Mesenchymal stem cell (in vitro differentiated cells and primary cell): ENCODE data around the gene ELOVL6.

Experiments used
- DNase-seq: peaks from one replicate; pipeline ENCODE4 v3.0.0-alpha.2; 2013
- H2AFZ ChIP-seq: one replicate; pipeline ENCODE4 v1.6.1; 2013; ENCODE audit warnings: low read depth, mild to moderate bottlenecking, control low read depth, inconsistent platforms, low read length, moderate library complexity
- H2AK5ac ChIP-seq: 2 replicates; pipeline ENCODE4 v1.6.1; 2013; ENCODE audit warnings: low read length, moderate library complexity, mild to moderate bottlenecking, inconsistent platforms; ENCODE audit not compliant: severe bottlenecking
- H2BK120ac ChIP-seq: one replicate; pipeline ENCODE4 v1.6.1; 2013; ENCODE audit warnings: low read depth, mild to moderate bottlenecking, inconsistent platforms, low read length, moderate library complexity
- H2BK12ac ChIP-seq, 2 experiments: one replicate each; pipeline ENCODE4 v1.6.1; 2013; ENCODE audit warnings: inconsistent platforms in 2 of 2, low read length in 2 of 2, mild to moderate bottlenecking in 2 of 2, moderate library complexity in 2 of 2, control low read depth in 1 of 2
- H2BK15ac ChIP-seq: one replicate; pipeline ENCODE4 v1.6.1; 2013; ENCODE audit warnings: mild to moderate bottlenecking, low read depth, inconsistent platforms; ENCODE audit not compliant: poor library complexity, severe bottlenecking
- H2BK5ac ChIP-seq: 2 replicates; pipeline ENCODE4 v1.6.1; 2013; ENCODE audit warnings: low read depth, mild to moderate bottlenecking, low read length, control low read depth, inconsistent platforms; ENCODE audit not compliant: poor library complexity, severe bottlenecking
- H3K14ac ChIP-seq, 2 experiments: one replicate each; pipeline ENCODE4 v1.6.1; 2013; ENCODE audit warnings: inconsistent platforms in 2 of 2, low read length in 2 of 2, control low read depth in 1 of 2, mild to moderate bottlenecking in 1 of 2, moderate library complexity in 1 of 2
- H3K18ac ChIP-seq, 2 experiments: one replicate each; pipeline ENCODE4 v1.6.1; 2013; ENCODE audit warnings: inconsistent platforms in 2 of 2, low read length in 2 of 2, control low read depth in 1 of 2, low read depth in 1 of 2, mild to moderate bottlenecking in 1 of 2
- H3K23ac ChIP-seq, 2 experiments: one replicate each; pipeline ENCODE4 v1.6.1; 2013; ENCODE audit warnings: inconsistent platforms in 2 of 2, low read length in 2 of 2, mild to moderate bottlenecking in 2 of 2, moderate library complexity in 2 of 2, control low read depth in 1 of 2
- H3K27ac ChIP-seq: 2 replicates; pipeline ENCODE4 v1.5.1; 2013; ENCODE audit warnings: mild to moderate bottlenecking, moderate library complexity, low read length, control low read depth, inconsistent platforms; ENCODE audit not compliant: poor library complexity, severe bottlenecking
- H3K27me3 ChIP-seq, 2 experiments: 2 replicates each; pipeline versions ENCODE4 v1.6.1 to v1.7.0; 2013; ENCODE audit warnings: low read length in 2 of 2, mild to moderate bottlenecking in 2 of 2, moderate library complexity in 2 of 2, control low read depth in 1 of 2, inconsistent platforms in 1 of 2; ENCODE audit not compliant: control insufficient read depth in 1 of 2, insufficient read depth in 1 of 2
- H3K36me3 ChIP-seq, 2 experiments: 2 replicates each; pipeline versions ENCODE4 v1.6.1 to v1.7.0; 2013; ENCODE audit warnings: low read length in 2 of 2, control low read depth in 1 of 2, inconsistent platforms in 1 of 2, low read depth in 1 of 2, mild to moderate bottlenecking in 1 of 2; ENCODE audit not compliant: insufficient read depth in 2 of 2, control insufficient read depth in 1 of 2
- H3K4ac ChIP-seq, 2 experiments: one replicate each; pipeline ENCODE4 v1.6.1; 2013; ENCODE audit warnings: inconsistent platforms in 2 of 2, low read length in 2 of 2, mild to moderate bottlenecking in 2 of 2, moderate library complexity in 2 of 2, control low read depth in 1 of 2, low read depth in 1 of 2
- H3K4me1 ChIP-seq: 2 replicates; pipeline ENCODE4 v1.6.1; 2013; ENCODE audit warnings: low read depth, low read length, control low read depth; ENCODE audit not compliant: control insufficient read depth, insufficient read depth
- H3K4me2 ChIP-seq: 2 replicates; pipeline ENCODE4 v1.6.1; 2013; ENCODE audit warnings: low read length, mild to moderate bottlenecking, inconsistent platforms; ENCODE audit not compliant: poor library complexity, severe bottlenecking
- H3K4me3 ChIP-seq, 2 experiments: 2 replicates each; pipeline versions ENCODE4 v1.5.1 to v1.7.0; 2013; ENCODE audit warnings: low read length in 2 of 2, mild to moderate bottlenecking in 2 of 2, control low read depth in 1 of 2, low read depth in 1 of 2; ENCODE audit not compliant: insufficient read depth in 1 of 2
- H3K79me1 ChIP-seq: replicated peaks from 2 replicates; pipeline ENCODE4 v1.6.1; 2013; ENCODE audit warnings: mild to moderate bottlenecking, control low read depth, low read length, inconsistent platforms; ENCODE audit not compliant: poor library complexity, severe bottlenecking
- H3K9ac ChIP-seq: 2 replicates; pipeline ENCODE4 v1.7.0; 2013; ENCODE audit warnings: mild to moderate bottlenecking, low read length, moderate library complexity
- H3K9me3 ChIP-seq: 2 replicates; pipeline ENCODE4 v1.7.0; 2013; ENCODE audit warnings: mild to moderate bottlenecking, low read length; ENCODE audit not compliant: control insufficient read depth
- H4K8ac ChIP-seq: one replicate; pipeline ENCODE4 v1.6.1; 2013; ENCODE audit warnings: inconsistent platforms, mild to moderate bottlenecking, low read length, moderate library complexity
- H4K91ac ChIP-seq: one replicate; pipeline ENCODE4 v1.6.1; 2013; ENCODE audit warnings: mild to moderate bottlenecking, low read length, inconsistent platforms
- WGBS: methylation state at CpG from one replicate; pipeline ENCODE4 v1.1.7; 2013; ENCODE audit warnings: mixed read lengths; 5-methylcytosine and 5-hydroxymethylcytosine counted together

Gene ELOVL6

DNA sequence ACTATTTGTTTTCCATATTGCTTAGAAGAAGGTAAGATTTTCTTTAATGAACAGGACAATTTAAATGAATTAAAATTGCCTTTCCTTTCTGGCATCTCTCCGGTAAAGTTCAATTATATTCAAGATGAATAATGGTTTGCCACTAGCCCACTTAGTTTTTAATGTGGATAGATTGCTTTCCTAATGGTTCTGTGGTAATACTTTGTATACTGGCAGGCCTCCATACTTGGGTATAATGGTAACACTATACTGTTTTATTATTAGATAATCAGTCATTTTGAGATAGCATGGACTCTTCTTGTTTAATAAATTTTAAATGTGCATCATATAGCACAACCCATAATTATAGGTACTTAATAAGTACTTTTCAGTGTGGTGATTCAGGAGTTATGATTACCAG, 89.5 kb downstream of the ELOVL6 start:
- peaks cover 0 to 12% of the 10 kb centered on the region in 2 experiments for H3K36me3 ChIP-seq
- H2BK120ac ChIP-seq = no peak overlapping the region
- no peak overlapping the region for H3K4ac ChIP-seq
- no peak overlapping the region for H2AK5ac ChIP-seq
- no peak overlapping the region for H3K4me3 ChIP-seq
- no peaks in the 10 kb centered on the region for H3K27me3 ChIP-seq
- H4K91ac ChIP-seq = no peak overlapping the region
- peaks cover 16% of the 10 kb centered on the region for H3K79me1 ChIP-seq
- no peak for DNase-seq
- H3K4me1 ChIP-seq = no peaks in the 10 kb centered on the region
- no peak overlapping the region for H2BK12ac ChIP-seq
- H2AFZ ChIP-seq = no peak overlapping the region
- H3K18ac ChIP-seq = no peak overlapping the region
- 100% methylated on average over 1 of the region's 1 CpG for WGBS
- no peak overlapping the region for H3K27ac ChIP-seq
- no peak overlapping the region for H4K8ac ChIP-seq
- H3K14ac ChIP-seq = no peak overlapping the region
- no peak overlapping the region for H2BK15ac ChIP-seq
- H3K9ac ChIP-seq = no peak overlapping the region
- no peaks in the 10 kb centered on the region for H3K9me3 ChIP-seq
- no peak overlapping the region for H2BK5ac ChIP-seq
- no peak overlapping the region for H3K4me2 ChIP-seq
- H3K23ac ChIP-seq = no peak overlapping the region

DNA sequence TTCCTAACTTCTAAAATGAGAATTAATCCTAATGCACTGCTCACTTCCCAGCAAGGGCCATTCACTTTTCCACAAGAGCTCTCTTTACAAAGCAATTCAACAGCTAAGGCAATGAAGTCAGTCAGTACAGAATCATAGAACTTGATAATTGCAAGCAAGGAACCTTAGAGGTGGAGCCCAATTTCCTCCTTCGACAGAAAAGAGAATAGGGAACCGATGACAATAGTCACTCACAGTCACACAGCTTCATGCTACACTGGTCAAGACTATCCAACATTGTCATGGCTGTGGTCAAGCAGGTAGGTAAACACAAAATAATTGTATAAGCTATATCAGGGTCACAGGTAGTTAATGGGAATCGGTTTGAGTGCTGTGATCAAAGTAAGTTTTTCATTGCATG, 90.0 kb downstream of the ELOVL6 start:
- Histone ChIP-seq H3K36me3 (peaks cover 0 to 12% of the 10 kb centered on the region in 2 experiments), H3K14ac (no peak overlapping the region), H4K91ac (no peak overlapping the region), H2BK120ac (no peak overlapping the region), H2BK5ac (no peak overlapping the region), H2AFZ (no peak overlapping the region), H2BK15ac (no peak overlapping the region), H3K23ac (no peak overlapping the region), H3K4me3 (no peak overlapping the region), H3K9ac (no peak overlapping the region), H3K4me2 (no peak overlapping the region), H2AK5ac (no peak overlapping the region), H3K4me1 (no peaks in the 10 kb centered on the region), H4K8ac (no peak overlapping the region), H3K27me3 (no peaks in the 10 kb centered on the region), H3K9me3 (no peaks in the 10 kb centered on the region), H2BK12ac (no peak overlapping the region), H3K4ac (no peak overlapping the region), H3K27ac (no peak overlapping the region), H3K18ac (no peak overlapping the region), H3K79me1 (peaks cover 16% of the 10 kb centered on the region)
- no peak for DNase-seq
- 100% methylated on average over 1 of the region's 3 CpGs for WGBS

DNA sequence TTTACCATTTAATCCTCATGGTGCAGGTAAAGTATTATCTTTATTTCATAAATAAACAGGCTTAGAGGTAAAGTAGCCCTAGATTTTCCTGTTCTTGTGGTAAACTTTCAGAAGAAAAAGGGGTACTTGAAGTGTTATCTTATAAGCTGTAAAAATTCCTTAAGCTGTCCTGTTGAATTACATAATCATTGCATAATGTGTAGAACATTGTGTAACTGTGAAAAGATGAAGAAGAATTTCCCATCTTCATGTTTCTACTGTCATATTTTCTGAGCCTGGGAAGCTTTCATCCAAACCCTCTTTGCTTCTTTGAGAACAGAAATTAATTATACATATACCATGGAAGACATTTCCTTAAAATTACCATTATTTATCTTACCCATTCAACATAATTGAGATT, 90.5 kb downstream of the ELOVL6 start:
- Histone ChIP-seq H4K91ac (no peak overlapping the region), H2AK5ac (no peak overlapping the region), H3K79me1 (peaks cover 13% of the 10 kb centered on the region), H2AFZ (no peak overlapping the region), H3K36me3 (peaks cover 0 to 12% of the 10 kb centered on the region in 2 experiments), H4K8ac (no peak overlapping the region), H2BK120ac (no peak overlapping the region), H3K9ac (no peak overlapping the region), H3K23ac (no peak overlapping the region), H2BK12ac (no peak overlapping the region), H3K27ac (no peak overlapping the region), H3K4me1 (no peaks in the 10 kb centered on the region), H3K27me3 (no peaks in the 10 kb centered on the region), H3K18ac (no peak overlapping the region), H2BK15ac (no peak overlapping the region), H3K4me3 (no peak overlapping the region), H3K14ac (no peak overlapping the region), H3K4me2 (no peak overlapping the region), H3K4ac (no peak overlapping the region), H2BK5ac (no peak overlapping the region), H3K9me3 (no peaks in the 10 kb centered on the region)
- peak; percentile 53 for DNase-seq

DNA sequence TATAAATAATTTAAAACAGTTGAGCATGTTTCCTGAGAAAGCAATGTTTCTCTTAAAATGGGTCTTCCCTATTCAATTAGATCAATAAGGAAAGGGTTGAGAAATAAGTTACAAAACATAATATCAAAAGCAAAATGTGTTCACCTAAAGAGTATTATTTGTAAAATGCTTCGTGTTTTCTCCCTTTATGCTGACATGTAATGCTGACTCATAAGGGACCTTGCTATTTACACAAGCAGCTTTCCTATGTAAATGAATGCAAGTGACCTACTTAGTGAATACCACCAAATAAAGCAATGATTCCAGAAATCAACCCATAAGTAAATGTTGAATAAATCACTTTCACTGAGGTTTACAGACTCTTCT, 91.5 kb downstream of the ELOVL6 start:
- Histone ChIP-seq H2BK120ac (no peak overlapping the region), H3K4me3 (peak overlapping the region in 1 of 2 experiments; percentile 6), H3K79me1 (peaks cover 16% of the 10 kb centered on the region), H2AK5ac (no peak overlapping the region), H3K18ac (no peak overlapping the region), H2BK15ac (no peak overlapping the region), H3K36me3 (peaks cover 0 to 12% of the 10 kb centered on the region in 2 experiments), H4K8ac (no peak overlapping the region), H2BK12ac (no peak overlapping the region), H3K4me2 (no peak overlapping the region), H3K23ac (no peak overlapping the region), H2BK5ac (no peak overlapping the region), H3K27me3 (no peaks in the 10 kb centered on the region), H3K9ac (peak overlapping the region; percentile 62), H2AFZ (no peak overlapping the region), H4K91ac (no peak overlapping the region), H3K4me1 (no peaks in the 10 kb centered on the region), H3K14ac (no peak overlapping the region), H3K27ac (no peak overlapping the region), H3K4ac (no peak overlapping the region), H3K9me3 (no peaks in the 10 kb centered on the region)
- DNase-seq = peak; percentile 80
- no CpG with 5 or more reads among the region's 1 CpG for WGBS
